VCaP (cell line): ENCODE data around the gene ANTXR1.
A peak's percentile ranks its signal among the peaks of the same experiment; 100 is the strongest.

Experiments used
- H3K27ac ChIP-seq: fragments of 450-650 bp; 2 replicates; pipeline ENCODE4 v1.5.1; 2017
- TF ChIP-seq, protein P1 (sequence below): fragments of 450-650 bp; conservative IDR thresholded peaks from 2 replicates; pipeline ENCODE4 v1.5.1; 2017; ENCODE audit warnings: mild to moderate bottlenecking, moderate library complexity

The ANTXR1 gene

DNA sequence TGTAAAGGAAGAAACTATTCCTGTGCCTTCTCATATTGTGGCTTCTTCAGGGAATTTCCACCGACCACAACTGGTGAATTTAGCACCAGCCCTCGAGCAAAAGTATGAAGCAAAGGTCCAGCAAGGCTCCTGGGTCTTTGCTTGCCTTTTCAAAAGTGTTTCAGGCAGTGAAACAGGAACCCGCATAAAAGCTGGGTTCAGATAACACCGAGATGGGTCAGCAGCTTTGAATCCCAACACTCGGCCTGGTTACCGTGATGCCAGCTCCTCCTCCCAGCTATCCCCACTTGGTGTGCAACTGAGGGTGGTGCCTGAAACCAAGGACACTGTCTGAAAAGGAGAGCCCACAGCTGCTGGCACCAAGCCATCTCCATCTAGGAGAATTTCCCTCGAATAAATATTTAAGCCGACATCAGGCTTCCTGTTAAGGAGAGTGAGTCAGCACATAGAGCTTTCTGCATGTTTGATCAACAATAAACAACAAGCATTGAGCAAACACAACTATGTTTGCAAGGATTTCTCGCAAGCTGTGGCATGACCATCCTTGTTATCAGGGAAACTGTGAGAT, 69.5 kb downstream of the ANTXR1 start:
- TF ChIP-seq, protein P1, sequence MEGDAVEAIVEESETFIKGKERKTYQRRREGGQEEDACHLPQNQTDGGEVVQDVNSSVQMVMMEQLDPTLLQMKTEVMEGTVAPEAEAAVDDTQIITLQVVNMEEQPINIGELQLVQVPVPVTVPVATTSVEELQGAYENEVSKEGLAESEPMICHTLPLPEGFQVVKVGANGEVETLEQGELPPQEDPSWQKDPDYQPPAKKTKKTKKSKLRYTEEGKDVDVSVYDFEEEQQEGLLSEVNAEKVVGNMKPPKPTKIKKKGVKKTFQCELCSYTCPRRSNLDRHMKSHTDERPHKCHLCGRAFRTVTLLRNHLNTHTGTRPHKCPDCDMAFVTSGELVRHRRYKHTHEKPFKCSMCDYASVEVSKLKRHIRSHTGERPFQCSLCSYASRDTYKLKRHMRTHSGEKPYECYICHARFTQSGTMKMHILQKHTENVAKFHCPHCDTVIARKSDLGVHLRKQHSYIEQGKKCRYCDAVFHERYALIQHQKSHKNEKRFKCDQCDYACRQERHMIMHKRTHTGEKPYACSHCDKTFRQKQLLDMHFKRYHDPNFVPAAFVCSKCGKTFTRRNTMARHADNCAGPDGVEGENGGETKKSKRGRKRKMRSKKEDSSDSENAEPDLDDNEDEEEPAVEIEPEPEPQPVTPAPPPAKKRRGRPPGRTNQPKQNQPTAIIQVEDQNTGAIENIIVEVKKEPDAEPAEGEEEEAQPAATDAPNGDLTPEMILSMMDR = no peak
- peak overlapping the region; percentile 78 for H3K27ac ChIP-seq

DNA sequence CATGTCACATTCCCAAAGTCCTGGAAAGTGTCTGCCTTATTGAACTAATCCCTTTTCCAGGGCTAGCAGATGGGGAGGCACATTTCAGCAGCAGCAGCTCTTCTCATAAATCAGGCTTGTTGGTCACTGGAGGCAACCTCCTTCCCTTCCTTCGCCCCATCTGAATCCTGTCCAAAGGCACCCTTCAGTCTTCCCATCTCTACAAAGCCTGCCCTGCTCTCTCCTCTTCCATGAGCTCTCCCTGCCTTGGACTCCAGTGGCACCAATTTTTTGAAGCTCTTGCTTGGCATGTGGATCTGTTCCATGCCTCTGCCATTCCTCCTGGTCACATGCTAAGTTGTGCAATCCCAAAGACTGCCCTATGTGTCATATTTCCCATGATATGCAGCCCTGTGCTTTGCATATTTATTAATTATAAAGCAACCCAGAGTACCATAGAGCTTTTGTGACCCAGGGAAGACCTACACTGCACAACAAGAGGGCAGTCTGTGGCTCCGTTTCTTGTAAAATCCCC, 70.3 kb downstream of the ANTXR1 start:
- peak overlapping the region; percentile 78 for H3K27ac ChIP-seq
- TF ChIP-seq, protein P1 = no peak

DNA sequence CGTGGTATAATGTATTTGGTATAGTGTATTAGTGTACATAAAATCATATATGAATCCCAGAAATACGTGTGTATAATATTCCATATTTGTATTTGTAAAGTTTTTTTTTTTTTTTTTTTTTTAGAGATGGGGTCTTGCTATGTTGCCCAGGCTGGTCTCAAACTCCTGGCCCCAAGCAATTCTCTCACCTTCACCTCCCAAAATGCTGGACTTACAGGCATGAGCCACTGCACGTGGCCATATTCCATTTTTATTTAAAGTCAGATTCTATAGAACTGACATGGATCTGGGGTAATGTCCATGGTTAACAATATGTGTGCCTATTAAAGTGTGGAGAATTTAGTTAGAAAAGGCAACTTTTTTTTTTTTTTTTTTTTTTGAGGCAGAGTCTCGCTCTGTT, 71.5 kb downstream of the ANTXR1 start:
- TF ChIP-seq, protein P1 = no peak
- no peak overlapping the region for H3K27ac ChIP-seq

DNA sequence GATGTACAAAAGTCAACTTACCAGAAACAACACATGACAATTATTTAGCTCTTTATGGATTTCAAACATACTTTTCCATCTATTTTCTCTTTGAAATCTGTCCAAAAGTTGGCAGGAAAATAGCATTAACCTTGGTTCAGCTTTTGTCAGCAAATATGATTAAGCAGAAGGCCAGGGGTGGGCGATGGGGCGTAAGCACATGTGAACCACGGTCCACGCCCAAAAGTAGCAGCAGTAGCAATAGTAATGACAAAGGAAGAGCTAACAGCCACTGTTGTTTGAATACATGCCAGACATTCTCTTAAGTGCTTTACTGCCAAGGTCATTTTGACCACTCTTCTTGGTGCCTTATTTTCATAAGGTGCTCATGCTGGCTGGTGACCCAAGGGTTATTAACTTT, 73.5 kb downstream of the ANTXR1 start:
- no peak overlapping the region for H3K27ac ChIP-seq
- TF ChIP-seq, protein P1 = no peak

DNA sequence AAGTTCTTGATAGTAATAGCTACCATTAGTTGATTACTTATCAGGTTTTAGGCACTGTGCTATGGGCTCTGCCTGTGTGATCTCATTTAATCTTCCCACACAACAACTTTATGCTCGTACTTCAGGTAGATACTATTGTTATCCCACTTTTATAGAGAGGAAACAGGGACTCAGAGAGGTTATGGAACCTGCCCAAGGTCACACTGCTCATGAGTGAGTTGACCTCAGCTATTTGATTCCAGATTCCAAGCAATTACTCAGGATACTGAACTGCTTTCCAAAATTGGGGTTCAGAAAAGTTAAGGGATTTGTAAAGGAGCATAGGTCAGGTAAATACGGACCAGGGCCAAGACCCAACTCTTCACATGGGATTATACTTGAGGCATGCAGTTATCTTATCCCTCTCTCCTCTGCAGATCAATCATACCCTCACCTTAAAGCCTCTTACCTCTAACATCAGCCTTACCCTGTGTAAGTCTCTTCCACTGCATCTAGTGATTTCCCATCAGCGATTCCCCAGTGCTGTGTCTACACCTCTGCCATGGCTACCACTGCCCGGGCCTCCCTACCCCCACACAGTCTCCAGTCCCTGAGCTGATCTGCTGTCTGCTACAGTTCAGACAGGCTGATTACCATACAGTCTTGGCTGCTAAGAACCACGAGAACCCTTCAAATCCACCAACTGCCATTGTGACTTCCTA, 74.4 kb downstream of the ANTXR1 start:
- TF ChIP-seq, protein P1 = no peak
- H3K27ac ChIP-seq = no peak overlapping the region

DNA sequence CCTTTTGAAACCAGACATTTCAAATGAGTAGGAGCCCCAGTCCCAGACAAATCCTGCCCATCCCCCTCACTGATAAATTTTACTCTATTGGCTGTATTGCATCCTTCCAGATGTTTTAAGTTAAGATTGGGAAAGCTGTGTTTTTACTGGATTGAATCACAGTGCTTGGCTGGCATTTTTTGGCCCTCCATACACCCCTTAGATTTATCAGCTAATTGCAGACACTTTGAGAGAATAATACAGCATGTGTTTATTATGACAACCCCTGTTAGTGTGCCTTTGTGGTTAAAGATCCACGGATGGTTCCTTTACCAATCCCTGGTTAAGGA, 74.9 kb downstream of the ANTXR1 start:
- TF ChIP-seq, protein P1 = no peak
- H3K27ac ChIP-seq = no peak overlapping the region

DNA sequence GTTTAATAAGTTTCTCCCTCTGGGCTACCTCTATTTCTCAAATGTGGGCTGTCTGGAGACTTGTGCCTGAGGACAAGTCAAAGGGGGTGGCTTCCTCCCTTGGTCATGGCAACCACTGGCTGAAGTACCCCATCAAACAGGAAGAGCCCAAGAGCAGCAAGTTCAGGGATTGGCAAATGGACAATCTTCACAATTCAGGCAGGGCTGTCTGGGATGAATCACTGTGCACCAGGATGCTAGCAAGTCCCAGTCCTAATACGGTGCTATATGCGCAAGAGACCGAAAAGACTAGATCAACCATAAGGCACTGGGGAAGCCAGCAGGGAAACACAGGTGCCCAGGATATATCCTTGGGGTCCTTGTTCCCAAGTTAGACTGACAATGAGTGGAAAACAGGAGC, 75.5 kb downstream of the ANTXR1 start:
- no peak overlapping the region for H3K27ac ChIP-seq
- TF ChIP-seq, protein P1 = no peak
